Measurements from ENCODE around the gene TATDN3.
"Not testable (repeated sequence)": the region's sequence is repeated elsewhere in the genome, so short reads cannot be mapped to it uniquely, and the experiment has no call there.

The TATDN3 gene

DNA sequence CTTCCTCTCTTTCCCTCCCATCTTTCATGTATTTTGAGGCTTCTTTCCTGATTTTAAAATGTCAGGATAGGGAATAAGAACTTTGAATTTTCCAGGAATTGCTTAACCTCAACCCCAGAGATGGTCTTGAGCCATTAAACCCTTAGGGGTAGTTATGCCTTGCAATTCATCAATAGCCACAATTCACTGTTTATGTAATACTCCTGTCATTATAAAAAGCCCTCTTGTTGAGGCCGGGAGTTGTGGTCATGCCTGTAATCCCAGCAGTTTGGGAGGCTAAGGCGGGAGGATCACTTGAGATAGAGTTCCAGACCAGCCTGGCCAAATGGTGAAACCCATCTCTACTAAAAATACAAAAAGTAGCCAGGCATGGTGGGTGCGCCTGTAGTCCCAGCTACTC, 31.3 kb downstream of the TATDN3 start:
- no peak for DNase-seq (ENCODE audit: low spot score)
- in situ Hi-C loops (cut with MboI; ENCODE audit: low pct_unique_long_range_greater_than_20kb, low sequenced_read_pairs, unreplicated experiment) = no loop called here
- TF ChIP-seq, protein P1, sequence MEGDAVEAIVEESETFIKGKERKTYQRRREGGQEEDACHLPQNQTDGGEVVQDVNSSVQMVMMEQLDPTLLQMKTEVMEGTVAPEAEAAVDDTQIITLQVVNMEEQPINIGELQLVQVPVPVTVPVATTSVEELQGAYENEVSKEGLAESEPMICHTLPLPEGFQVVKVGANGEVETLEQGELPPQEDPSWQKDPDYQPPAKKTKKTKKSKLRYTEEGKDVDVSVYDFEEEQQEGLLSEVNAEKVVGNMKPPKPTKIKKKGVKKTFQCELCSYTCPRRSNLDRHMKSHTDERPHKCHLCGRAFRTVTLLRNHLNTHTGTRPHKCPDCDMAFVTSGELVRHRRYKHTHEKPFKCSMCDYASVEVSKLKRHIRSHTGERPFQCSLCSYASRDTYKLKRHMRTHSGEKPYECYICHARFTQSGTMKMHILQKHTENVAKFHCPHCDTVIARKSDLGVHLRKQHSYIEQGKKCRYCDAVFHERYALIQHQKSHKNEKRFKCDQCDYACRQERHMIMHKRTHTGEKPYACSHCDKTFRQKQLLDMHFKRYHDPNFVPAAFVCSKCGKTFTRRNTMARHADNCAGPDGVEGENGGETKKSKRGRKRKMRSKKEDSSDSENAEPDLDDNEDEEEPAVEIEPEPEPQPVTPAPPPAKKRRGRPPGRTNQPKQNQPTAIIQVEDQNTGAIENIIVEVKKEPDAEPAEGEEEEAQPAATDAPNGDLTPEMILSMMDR (IDR thresholded peaks at IDR 0.05; ENCODE audit: extremely low read depth, insufficient read depth, missing control alignments) = no peak

DNA sequence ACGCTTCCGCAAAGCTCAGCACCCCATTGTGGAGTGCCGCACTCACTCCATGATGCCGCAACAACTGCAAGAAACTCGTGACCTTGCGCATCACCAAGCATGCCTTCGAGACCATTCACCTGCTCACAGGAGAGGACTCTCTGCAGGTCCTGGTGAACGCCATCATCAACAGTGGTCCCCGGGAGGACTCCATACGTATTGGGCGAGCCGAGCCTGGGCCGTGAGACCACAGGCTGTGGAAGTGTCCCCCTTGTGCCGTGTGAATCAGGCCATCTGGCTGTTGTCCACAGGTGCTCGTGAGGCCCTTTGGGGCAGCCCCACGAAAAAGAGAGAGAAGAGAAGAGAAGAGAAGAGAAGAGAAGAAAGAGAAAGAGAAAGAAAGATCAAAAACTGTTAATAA, 32.5 kb downstream of the TATDN3 start:
- DNase-seq (ENCODE audit: low spot score) = no peak
- in situ Hi-C loops (cut with MboI; ENCODE audit: low pct_unique_long_range_greater_than_20kb, low sequenced_read_pairs, unreplicated experiment) = no loop called here
- TF ChIP-seq, protein P1 (IDR thresholded peaks at IDR 0.05; ENCODE audit: extremely low read depth, insufficient read depth, missing control alignments) = no peak

DNA sequence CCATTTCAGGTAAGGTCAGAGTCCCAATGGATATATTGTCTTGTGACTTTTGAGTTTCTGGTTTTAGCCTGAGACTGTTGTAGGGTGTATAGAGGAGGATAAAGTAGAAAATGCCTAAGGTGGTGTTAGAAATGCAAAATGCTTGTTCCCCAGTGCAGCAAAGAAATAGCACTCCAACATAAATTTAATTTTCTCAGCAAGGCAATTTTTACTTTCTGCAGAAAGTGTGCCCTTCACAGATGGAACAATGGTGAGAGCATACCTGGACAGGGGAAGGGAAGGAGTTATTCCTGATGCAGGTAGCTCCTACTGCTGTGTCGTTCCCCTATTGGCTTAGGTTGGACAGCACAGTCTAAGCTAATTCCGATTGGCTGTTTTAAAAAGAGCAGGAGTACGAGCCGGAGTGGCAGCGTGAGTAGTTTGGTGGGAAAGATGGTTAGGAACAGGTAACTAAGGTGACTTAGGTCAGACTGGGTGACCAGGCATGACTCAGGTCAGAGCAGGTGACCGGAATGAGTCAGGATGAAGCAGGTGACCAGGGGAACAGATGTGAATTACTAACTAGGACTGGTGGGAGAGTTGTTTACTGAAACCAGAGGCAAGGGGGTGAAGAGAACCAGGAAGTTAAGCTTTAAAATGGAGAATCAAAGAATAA, 34.2 kb downstream of the TATDN3 start:
- TF ChIP-seq, protein P1 (IDR thresholded peaks at IDR 0.05; ENCODE audit: extremely low read depth, insufficient read depth, missing control alignments) = no peak
- in situ Hi-C loops (cut with MboI; ENCODE audit: low pct_unique_long_range_greater_than_20kb, low sequenced_read_pairs, unreplicated experiment) = no loop called here
- DNase-seq (ENCODE audit: low spot score) = no peak

DNA sequence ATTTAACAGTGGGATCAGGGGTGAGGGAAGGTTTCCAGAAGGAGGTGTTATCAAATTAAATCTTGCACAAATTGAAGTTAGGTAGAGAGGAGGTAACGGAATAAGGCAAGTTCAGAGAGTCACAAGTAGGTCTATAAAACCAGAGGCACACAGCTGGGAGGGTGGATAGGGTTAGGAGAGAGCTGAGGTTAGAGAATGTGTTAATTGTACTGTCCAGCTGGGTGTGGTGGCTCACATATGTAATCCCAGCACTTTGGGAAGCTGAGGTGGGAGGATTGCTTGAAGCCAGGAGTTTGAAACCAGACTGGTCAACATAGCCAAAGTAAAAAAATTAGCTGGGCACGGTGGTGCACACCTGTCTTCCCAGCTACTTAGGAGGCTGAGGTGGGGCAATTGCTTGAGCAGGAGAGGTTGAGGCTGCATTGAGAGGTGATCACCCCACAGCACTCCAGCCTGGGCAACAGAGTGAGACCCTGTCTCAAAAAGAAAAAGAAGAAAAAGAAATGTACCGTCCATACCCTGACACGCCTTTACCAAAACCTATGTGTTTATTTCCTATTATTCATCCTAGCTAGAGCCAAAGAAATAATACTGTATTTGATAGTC, 35.6 kb downstream of the TATDN3 start:
- DNase-seq (ENCODE audit: low spot score) = no peak
- in situ Hi-C loops (cut with MboI; ENCODE audit: low pct_unique_long_range_greater_than_20kb, low sequenced_read_pairs, unreplicated experiment) = no loop called here

DNA sequence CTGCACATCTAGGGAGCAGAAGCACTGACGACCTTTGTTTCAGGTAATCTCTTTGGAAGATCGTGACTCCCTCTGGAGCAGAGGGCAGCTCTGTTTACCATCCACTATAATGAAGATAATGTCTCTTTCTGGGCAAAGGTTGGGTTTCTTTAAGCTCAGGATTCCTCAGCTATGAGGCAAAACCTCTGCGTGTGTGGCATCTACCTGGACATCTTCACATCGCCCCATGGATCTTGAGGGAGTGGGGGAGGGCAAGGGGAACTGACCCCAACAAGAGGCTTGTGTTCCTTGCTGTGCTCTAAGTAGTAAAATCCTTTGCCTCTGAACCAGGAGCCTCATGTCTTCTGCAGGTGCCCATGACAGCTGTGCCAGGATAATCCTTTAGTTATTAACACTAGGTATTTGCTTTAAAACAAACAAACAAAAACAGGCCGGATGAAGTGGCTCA, 36.2 kb downstream of the TATDN3 start:
- TF ChIP-seq, protein P1 (IDR thresholded peaks at IDR 0.05; ENCODE audit: extremely low read depth, insufficient read depth, missing control alignments) = no peak
- in situ Hi-C loops (cut with MboI; ENCODE audit: low pct_unique_long_range_greater_than_20kb, low sequenced_read_pairs, unreplicated experiment) = no loop called here
- no peak for DNase-seq (ENCODE audit: low spot score)

More for the DNA sequence above, 35.6 kb downstream of the TATDN3 start:
- TF ChIP-seq, protein P1 (IDR thresholded peaks at IDR 0.05; ENCODE audit: extremely low read depth, insufficient read depth, missing control alignments) = no peak

DNA sequence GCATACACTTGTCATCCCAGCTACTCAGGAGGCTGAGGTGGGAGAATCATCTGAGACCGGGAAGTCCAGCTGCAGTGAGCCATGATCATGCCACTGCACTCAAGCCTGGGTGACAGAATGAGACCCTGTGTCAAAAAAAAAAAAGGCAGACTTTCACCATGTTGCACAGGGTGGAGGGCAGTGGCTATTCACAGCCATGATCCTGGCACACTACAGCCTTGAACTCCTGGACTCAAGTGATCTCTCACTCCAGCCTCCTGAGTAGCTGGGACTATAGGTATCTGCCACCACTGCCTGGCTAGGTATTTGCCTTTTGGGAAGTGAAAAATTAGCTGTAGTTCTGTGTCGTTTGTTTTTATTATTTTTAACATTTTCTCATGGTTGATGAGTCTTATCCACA, 36.7 kb downstream of the TATDN3 start:
- DNase-seq (ENCODE audit: low spot score) = no peak
- TF ChIP-seq, protein P1 (IDR thresholded peaks at IDR 0.05; ENCODE audit: extremely low read depth, insufficient read depth, missing control alignments) = no peak
- in situ Hi-C loops (cut with MboI; ENCODE audit: low pct_unique_long_range_greater_than_20kb, low sequenced_read_pairs, unreplicated experiment) = no loop called here

DNA sequence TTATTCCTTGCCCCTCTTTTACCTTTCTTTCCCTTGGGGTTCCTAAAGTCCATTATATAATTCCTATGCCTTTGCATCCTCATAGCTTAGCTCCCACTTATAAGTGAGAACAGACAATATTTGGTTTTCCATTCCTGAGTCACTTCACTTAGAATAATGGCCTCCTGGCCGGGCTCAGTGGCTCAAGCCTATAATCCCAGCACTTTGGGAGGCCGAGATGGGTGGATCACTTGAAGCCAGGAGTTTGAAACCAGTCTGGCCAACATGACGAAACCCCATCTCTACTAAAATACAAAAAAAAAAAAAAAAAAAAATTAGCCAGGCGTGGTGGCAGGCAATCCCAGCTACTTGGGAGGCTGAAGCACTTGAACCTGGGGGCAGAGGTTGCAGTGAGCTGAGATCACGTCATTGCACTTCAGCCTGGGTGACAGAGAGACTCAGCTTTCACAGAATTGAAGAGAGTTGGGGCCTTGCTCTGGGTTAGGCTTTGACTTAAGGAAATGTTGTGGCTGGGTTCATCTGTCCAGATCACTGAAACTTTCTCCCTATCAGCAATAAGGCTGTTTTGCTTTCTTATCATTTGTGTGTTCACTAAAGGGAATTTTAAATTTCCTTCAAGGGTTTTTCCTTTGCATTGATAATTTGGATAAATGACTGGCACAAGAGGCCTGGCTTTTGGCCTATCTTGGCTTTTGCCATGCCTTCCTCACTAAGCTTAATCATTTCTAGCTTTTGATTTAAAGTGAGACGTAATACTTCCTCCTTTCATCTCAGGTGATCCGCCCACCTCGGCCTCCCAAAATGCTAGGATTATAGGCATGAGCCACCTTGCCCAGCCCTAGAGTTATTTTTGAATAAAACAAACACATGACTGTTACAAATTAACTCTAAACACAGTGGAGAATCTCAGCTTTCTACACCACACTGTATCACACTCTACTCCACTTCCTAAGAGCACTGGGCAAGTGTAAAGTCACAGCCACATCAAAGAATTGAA, 41.8 kb downstream of the TATDN3 start:
- in situ Hi-C loops (cut with MboI; ENCODE audit: low pct_unique_long_range_greater_than_20kb, low sequenced_read_pairs, unreplicated experiment) = not testable (repeated sequence)
- DNase-seq (ENCODE audit: low spot score) = peak; percentile 36

All from GM13977 (cell line).